Fibroblast of lung (primary cell): ENCODE results near the gene MAPT.

Experiments used
- EZH2 ChIP-seq: IDR thresholded peaks from 2 replicates; pipeline ENCODE4 v1.5.1; 2012; ENCODE audit warnings: low read length, control low read depth, mild to moderate bottlenecking; ENCODE audit errors: missing control alignments
- TF ChIP-seq, protein P1 (sequence below), 2 donors: IDR thresholded peaks in 1 of 2; conservative IDR thresholded peaks in 1 of 2; 1 replicate in 1 of 2; 2 replicates in 1 of 2; pipeline ENCODE4 v1.5.1; 2011 to 2012; ENCODE audit warnings: low read length in 2 of 2, control low read depth in 1 of 2, inconsistent platforms in 1 of 2, low read depth in 1 of 2, mild to moderate bottlenecking in 1 of 2

DNA sequence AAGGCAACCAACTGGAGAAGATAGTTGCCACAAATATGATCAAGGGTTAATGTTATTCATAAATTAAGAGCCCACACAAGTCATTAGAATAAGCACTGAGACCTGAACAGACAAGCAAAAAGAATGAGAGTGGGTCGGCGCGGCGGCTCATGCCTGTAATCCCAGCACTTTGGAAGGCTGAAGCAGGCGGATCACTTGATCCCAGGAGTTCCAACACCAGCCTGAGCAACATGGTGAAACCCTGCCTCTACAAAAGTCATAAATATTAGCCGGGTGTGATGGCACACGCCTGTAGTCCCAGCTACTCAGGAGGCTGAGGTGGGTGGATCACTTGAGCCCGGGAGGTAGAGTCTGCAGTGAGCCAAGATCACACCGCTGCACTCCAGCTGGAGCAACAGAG is 64.0 kb downstream of the MAPT start:
- TF ChIP-seq, protein P1, sequence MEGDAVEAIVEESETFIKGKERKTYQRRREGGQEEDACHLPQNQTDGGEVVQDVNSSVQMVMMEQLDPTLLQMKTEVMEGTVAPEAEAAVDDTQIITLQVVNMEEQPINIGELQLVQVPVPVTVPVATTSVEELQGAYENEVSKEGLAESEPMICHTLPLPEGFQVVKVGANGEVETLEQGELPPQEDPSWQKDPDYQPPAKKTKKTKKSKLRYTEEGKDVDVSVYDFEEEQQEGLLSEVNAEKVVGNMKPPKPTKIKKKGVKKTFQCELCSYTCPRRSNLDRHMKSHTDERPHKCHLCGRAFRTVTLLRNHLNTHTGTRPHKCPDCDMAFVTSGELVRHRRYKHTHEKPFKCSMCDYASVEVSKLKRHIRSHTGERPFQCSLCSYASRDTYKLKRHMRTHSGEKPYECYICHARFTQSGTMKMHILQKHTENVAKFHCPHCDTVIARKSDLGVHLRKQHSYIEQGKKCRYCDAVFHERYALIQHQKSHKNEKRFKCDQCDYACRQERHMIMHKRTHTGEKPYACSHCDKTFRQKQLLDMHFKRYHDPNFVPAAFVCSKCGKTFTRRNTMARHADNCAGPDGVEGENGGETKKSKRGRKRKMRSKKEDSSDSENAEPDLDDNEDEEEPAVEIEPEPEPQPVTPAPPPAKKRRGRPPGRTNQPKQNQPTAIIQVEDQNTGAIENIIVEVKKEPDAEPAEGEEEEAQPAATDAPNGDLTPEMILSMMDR (conservative IDR thresholded peaks at IDR 0.05 in 1 of 2, IDR thresholded peaks at IDR 0.05 in 1 of 2; ENCODE audit: low read depth in 1 of 2, low read length in 2 of 2) = no peak
- TF ChIP-seq EZH2 = no peak
